Measurements from ENCODE around the gene SLC25A48. TPM values are rescaled to one million over a fixed set of nuclear protein-coding genes. Genes with fewer than 3 reads are reported as not detected.

SLC25A48 gene
- total RNA-seq, 5 donors from 2014 or later (not counting 1 experiment from before 2014, with no cell fraction given): not detected

GRCh38 chr5:135842737-135843136, 8.3 kb downstream of the SLC25A48 start:
- Mint-ChIP-seq H3K9me3 (peaks cover 0 to 4% (median 0%) of the 10 kb centered on the region in 3 donors), H3K36me3 (no peaks in the 10 kb centered on the region), H3K4me1 (no peaks in the 10 kb centered on the region), H3K27ac (no peak overlapping the region), H3K27me3 (peaks cover 4 to 17% of the 10 kb centered on the region in 2 donors), H3K4me3 (no peak overlapping the region)
- Histone ChIP-seq H3K4me1 (ENCODE audit: control insufficient read depth in 1 of 2, extremely low read depth in 1 of 2, insufficient read depth in 2 of 2, low read length in 2 of 2) (no peaks in the 10 kb centered on the region), H3K27ac (ENCODE audit: low read length) (no peak overlapping the region), H3K27me3 (replicated peaks in 1 of 2; ENCODE audit: control insufficient read depth in 2 of 2, extremely low read depth in 1 of 2, insufficient read depth in 2 of 2, low read length in 1 of 2) (peaks cover 0 to 18% of the 10 kb centered on the region in 2 experiments), H3K36me3 (ENCODE audit: control insufficient read depth in 2 of 2, extremely low read depth in 1 of 2, insufficient read depth in 1 of 2, low read length in 1 of 2) (no peaks in the 10 kb centered on the region), H3K4me3 (ENCODE audit: control insufficient read depth in 1 of 2, extremely low read depth in 1 of 2, low read length in 1 of 2) (no peak overlapping the region), H3K9me3 (no peaks in the 10 kb centered on the region)
- ATAC-seq (replicated peaks in 1 of 4): no peak
- ChIA-PET CTCF (no interaction called here), POLR2A (no interaction called here)
- DNase-seq: no peak
- 69% methylated on average over 3 of the region's 4 CpGs for WGBS (ENCODE audit: insufficient coverage)

DNA sequence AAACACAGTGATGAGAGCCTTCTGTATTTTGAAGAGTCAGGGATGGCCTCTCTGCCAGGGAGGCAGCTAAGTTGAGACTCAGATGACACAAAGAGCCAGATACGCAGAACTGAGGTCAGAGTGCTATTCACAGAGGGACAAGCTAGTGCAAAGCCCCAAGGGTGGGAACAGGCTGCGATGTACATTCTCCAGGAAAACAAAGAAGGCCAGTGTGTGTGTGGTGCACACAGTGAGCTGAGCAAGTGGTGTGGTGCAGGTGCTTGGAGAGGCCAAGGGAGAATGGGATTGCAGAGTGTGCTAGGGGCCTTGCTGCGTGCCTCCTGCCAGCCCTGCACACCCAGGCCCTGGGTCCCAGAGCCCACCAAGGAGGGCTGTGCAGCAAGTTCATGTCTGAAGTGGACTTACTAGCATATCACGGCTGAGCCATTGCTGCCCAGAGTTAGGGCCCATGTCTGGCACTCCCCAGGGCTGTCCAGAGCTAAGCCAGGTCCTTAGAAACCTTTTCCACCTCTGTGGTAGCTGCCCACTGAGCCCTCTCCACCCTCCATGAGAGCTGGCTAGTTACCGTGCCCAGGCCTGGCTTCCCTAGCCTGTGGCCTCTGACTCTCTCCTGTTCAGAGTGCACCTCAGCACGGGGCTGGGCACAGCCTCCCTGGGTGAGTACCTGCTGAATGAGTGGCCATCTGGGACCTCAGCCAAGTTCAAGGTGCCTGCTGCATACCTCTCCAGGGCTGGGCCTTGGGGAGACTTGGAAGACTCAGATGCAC, 9.3 kb downstream of the SLC25A48 start:
- Mint-ChIP-seq H3K27me3 (peaks cover 4 to 15% of the 10 kb centered on the region in 2 donors), H3K36me3 (no peaks in the 10 kb centered on the region), H3K9me3 (no peaks in the 10 kb centered on the region), H3K27ac (no peak overlapping the region), H3K4me1 (no peaks in the 10 kb centered on the region), H3K4me3 (no peak overlapping the region)
- H3K4me3 ChIP-seq (ENCODE audit: control insufficient read depth in 1 of 2, extremely low read depth in 1 of 2, low read length in 1 of 2): no peak overlapping the region
- no peaks in the 10 kb centered on the region for H3K4me1 ChIP-seq (ENCODE audit: control insufficient read depth in 1 of 2, extremely low read depth in 1 of 2, insufficient read depth in 2 of 2, low read length in 2 of 2)
- ChIA-PET POLR2A (no interaction called here), CTCF (no interaction called here)
- 76% methylated on average over 6 of the region's 6 CpGs for WGBS (ENCODE audit: insufficient coverage)
- H3K27me3 ChIP-seq (replicated peaks in 1 of 2; ENCODE audit: control insufficient read depth in 2 of 2, extremely low read depth in 1 of 2, insufficient read depth in 2 of 2, low read length in 1 of 2): peaks cover 0 to 13% of the 10 kb centered on the region in 2 experiments
- DNase-seq: no peak
- H3K9me3 ChIP-seq: no peaks in the 10 kb centered on the region
- no peaks in the 10 kb centered on the region for H3K36me3 ChIP-seq (ENCODE audit: control insufficient read depth in 2 of 2, extremely low read depth in 1 of 2, insufficient read depth in 1 of 2, low read length in 1 of 2)
- no peak for ATAC-seq (replicated peaks in 1 of 4)
- H3K27ac ChIP-seq (ENCODE audit: low read length): no peak overlapping the region

- no peak overlapping the region for H3K27ac ChIP-seq (ENCODE audit: low read length)
- no peak overlapping the region for H3K27ac Mint-ChIP-seq
- no peak overlapping the region for H3K4me3 ChIP-seq (ENCODE audit: control insufficient read depth in 1 of 2, extremely low read depth in 1 of 2, low read length in 1 of 2)
- no peak overlapping the region for H3K4me3 Mint-ChIP-seq
- no peaks in the 10 kb centered on the region for H3K4me1 ChIP-seq (ENCODE audit: control insufficient read depth in 1 of 2, extremely low read depth in 1 of 2, insufficient read depth in 2 of 2, low read length in 2 of 2)
- no peaks in the 10 kb centered on the region for H3K9me3 ChIP-seq
- H3K9me3 Mint-ChIP-seq: no peaks in the 10 kb centered on the region
- ATAC-seq (replicated peaks in 1 of 4): no peak
- no peaks in the 10 kb centered on the region for H3K36me3 ChIP-seq (ENCODE audit: control insufficient read depth in 2 of 2, extremely low read depth in 1 of 2, insufficient read depth in 1 of 2, low read length in 1 of 2)
- DNase-seq: no peak
- no peaks in the 10 kb centered on the region for H3K36me3 Mint-ChIP-seq
- POLR2A ChIA-PET: no interaction called here
- H3K4me1 Mint-ChIP-seq: no peaks in the 10 kb centered on the region
- H3K27me3 ChIP-seq (replicated peaks in 1 of 2; ENCODE audit: control insufficient read depth in 2 of 2, extremely low read depth in 1 of 2, insufficient read depth in 2 of 2, low read length in 1 of 2): peaks cover 0 to 15% of the 10 kb centered on the region in 2 experiments
- peaks cover 4 to 11% of the 10 kb centered on the region in 2 donors for H3K27me3 Mint-ChIP-seq
- CTCF ChIA-PET: no interaction called here
Observed at GRCh38 chr5:135846311-135846710, 11.8 kb downstream of the SLC25A48 start.

GRCh38 chr5:135847976-135848375, 13.5 kb downstream of the SLC25A48 start:
- POLR2A ChIA-PET: no interaction called here
- peaks cover 0 to 17% of the 10 kb centered on the region in 2 experiments for H3K27me3 ChIP-seq (replicated peaks in 1 of 2; ENCODE audit: control insufficient read depth in 2 of 2, extremely low read depth in 1 of 2, insufficient read depth in 2 of 2, low read length in 1 of 2)
- Mint-ChIP-seq H3K9me3 (no peaks in the 10 kb centered on the region), H3K36me3 (no peaks in the 10 kb centered on the region), H3K27ac (no peak overlapping the region), H3K4me1 (no peaks in the 10 kb centered on the region), H3K4me3 (no peak overlapping the region), H3K27me3 (peaks cover 0 to 10% of the 10 kb centered on the region in 2 donors)
- H3K4me1 ChIP-seq (ENCODE audit: control insufficient read depth in 1 of 2, extremely low read depth in 1 of 2, insufficient read depth in 2 of 2, low read length in 2 of 2): no peaks in the 10 kb centered on the region
- no peak overlapping the region for H3K4me3 ChIP-seq (ENCODE audit: control insufficient read depth in 1 of 2, extremely low read depth in 1 of 2, low read length in 1 of 2)
- no peak overlapping the region for H3K27ac ChIP-seq (ENCODE audit: low read length)
- DNase-seq: no peak
- CTCF ChIA-PET: no interaction called here
- no peaks in the 10 kb centered on the region for H3K36me3 ChIP-seq (ENCODE audit: control insufficient read depth in 2 of 2, extremely low read depth in 1 of 2, insufficient read depth in 1 of 2, low read length in 1 of 2)
- 89% methylated on average over 1 of the region's 1 CpG for WGBS (ENCODE audit: insufficient coverage)
- no peaks in the 10 kb centered on the region for H3K9me3 ChIP-seq
- no peak for ATAC-seq (replicated peaks in 1 of 4)

- H3K4me1 ChIP-seq (ENCODE audit: control insufficient read depth in 1 of 2, extremely low read depth in 1 of 2, insufficient read depth in 2 of 2, low read length in 2 of 2): no peaks in the 10 kb centered on the region
- no peak overlapping the region for H3K27ac ChIP-seq (ENCODE audit: low read length)
- ChIA-PET POLR2A (no interaction called here), CTCF (no interaction called here)
- H3K27me3 ChIP-seq (replicated peaks in 1 of 2; ENCODE audit: control insufficient read depth in 2 of 2, extremely low read depth in 1 of 2, insufficient read depth in 2 of 2, low read length in 1 of 2): peaks cover 0 to 12% of the 10 kb centered on the region in 2 experiments
- no peaks in the 10 kb centered on the region for H3K36me3 ChIP-seq (ENCODE audit: control insufficient read depth in 2 of 2, extremely low read depth in 1 of 2, insufficient read depth in 1 of 2, low read length in 1 of 2)
- 74% methylated on average over 4 of the region's 9 CpGs for WGBS (ENCODE audit: insufficient coverage)
- H3K4me3 ChIP-seq (ENCODE audit: control insufficient read depth in 1 of 2, extremely low read depth in 1 of 2, low read length in 1 of 2): no peak overlapping the region
- Mint-ChIP-seq H3K27me3 (peaks cover 3 to 4% of the 10 kb centered on the region in 2 donors), H3K4me1 (no peaks in the 10 kb centered on the region), H3K4me3 (no peak overlapping the region), H3K36me3 (no peaks in the 10 kb centered on the region), H3K27ac (no peak overlapping the region), H3K9me3 (no peaks in the 10 kb centered on the region)
- DNase-seq: no peak
- ATAC-seq (replicated peaks in 1 of 4): no peak
- H3K9me3 ChIP-seq: no peaks in the 10 kb centered on the region
Observed at GRCh38 chr5:135850231-135850630, 15.8 kb downstream of the SLC25A48 start.

DNA sequence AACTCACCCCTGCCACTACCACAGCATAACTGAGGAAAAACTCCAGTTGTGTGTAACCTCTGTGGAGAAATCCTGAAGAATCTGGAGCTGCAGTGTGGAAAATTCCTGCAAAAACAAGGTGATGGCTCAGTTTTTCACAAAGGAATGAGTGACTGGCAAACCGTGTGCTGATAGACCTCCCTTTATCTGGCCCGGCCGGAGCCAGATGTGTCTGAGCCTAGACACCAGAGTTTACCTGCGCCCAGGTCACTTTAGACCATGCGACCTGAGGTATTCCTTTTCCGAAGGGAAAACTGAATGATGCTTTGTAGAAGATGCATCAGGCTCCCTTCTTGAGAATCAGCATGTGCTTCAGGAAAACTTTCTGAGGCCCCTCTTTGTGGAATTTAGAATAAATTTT, 16.2 kb downstream of the SLC25A48 start:
- Mint-ChIP-seq H3K27me3 (peaks cover 3 to 4% of the 10 kb centered on the region in 2 donors), H3K27ac (no peak overlapping the region), H3K9me3 (no peaks in the 10 kb centered on the region), H3K4me3 (no peak overlapping the region), H3K4me1 (no peaks in the 10 kb centered on the region), H3K36me3 (no peaks in the 10 kb centered on the region)
- POLR2A ChIA-PET: no interaction called here
- Histone ChIP-seq H3K27ac (ENCODE audit: low read length) (no peak overlapping the region), H3K4me3 (ENCODE audit: control insufficient read depth in 1 of 2, extremely low read depth in 1 of 2, low read length in 1 of 2) (no peak overlapping the region), H3K27me3 (replicated peaks in 1 of 2; ENCODE audit: control insufficient read depth in 2 of 2, extremely low read depth in 1 of 2, insufficient read depth in 2 of 2, low read length in 1 of 2) (peaks cover 0 to 12% of the 10 kb centered on the region in 2 experiments), H3K9me3 (no peaks in the 10 kb centered on the region), H3K4me1 (ENCODE audit: control insufficient read depth in 1 of 2, extremely low read depth in 1 of 2, insufficient read depth in 2 of 2, low read length in 2 of 2) (no peaks in the 10 kb centered on the region), H3K36me3 (ENCODE audit: control insufficient read depth in 2 of 2, extremely low read depth in 1 of 2, insufficient read depth in 1 of 2, low read length in 1 of 2) (no peaks in the 10 kb centered on the region)
- no peak for ATAC-seq (replicated peaks in 1 of 4)
- DNase-seq: no peak
- WGBS (ENCODE audit: insufficient coverage): 83% methylated on average over 3 of the region's 6 CpGs
- CTCF ChIA-PET: no interaction called here

Data from T-cell (primary cell).